Eye (tissue), 1 donor: ENCODE data around the gene SEC23A.
"Not testable (repeated sequence)": the region's sequence is repeated elsewhere in the genome, so short reads cannot be mapped to it uniquely, and the experiment has no call there.

Source experiments
- DNase-seq: peaks from one replicate; pipeline ENCODE4 v3.0.0-alpha.2; 2015

The SEC23A gene

DNA sequence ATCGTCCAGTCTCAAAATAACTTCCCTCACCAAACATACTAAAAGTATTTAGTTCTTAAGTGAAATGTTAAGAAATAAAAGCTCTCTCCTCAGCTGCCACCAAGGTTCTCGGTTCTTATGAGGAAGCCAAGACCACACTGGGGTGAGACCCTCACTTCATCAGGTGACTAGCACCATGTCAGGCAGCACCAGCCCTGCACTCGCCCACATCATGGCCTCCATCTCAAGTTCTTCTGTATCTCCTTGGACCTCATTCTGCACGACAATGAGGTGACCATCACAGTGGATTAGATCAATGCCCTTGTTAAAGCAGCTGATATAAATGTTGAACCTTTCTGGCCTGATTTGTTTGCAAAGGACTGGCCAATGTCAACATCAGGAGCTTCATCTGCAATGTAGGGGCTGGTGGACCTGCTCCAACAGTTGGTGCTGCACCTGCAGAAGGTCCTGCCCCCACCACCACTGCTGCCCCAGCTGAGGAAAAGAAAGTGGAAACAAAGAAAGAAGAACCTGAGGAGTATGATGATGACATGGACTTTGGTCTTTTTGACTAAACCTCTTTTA, 12.4 kb downstream of the SEC23A start:
- DNase-seq, result no peak

DNA sequence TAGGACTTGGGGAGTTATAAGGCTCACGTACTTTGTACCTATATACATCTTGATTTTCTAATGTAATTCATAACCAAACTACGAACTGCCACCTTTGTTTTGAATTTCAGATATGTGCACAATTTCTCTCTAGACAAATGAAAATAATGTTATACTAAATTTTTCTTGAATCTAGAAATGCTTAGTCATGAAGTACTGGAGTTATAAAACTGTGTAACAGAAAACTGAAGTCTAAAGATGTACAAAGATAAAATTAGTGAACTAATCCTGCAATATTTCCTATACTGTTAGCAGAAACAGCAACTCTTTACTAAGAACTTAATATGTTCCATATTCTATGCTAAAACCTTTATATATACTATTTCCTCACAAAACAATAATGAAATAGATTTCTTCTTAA, 15.5 kb downstream of the SEC23A start:
- no peak for DNase-seq

DNA sequence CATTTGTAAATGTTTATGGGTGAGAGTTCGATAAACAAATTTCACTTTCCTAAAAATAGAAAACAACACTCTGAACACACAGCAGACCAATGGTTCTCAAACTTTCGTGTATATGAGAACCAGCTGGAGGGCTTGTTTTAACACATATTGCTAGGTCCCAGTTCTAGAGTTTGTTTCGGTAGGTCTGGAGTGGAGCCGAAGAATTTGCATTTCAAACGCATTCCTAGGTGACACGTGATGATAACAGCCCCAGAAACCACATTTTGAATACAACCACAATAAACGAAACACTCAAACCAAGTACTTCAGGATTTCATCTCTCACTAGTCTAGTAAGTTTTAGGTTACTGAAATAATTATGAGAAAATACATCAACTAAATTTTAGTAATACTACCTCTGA, 17.1 kb downstream of the SEC23A start:
- no peak for DNase-seq

DNA sequence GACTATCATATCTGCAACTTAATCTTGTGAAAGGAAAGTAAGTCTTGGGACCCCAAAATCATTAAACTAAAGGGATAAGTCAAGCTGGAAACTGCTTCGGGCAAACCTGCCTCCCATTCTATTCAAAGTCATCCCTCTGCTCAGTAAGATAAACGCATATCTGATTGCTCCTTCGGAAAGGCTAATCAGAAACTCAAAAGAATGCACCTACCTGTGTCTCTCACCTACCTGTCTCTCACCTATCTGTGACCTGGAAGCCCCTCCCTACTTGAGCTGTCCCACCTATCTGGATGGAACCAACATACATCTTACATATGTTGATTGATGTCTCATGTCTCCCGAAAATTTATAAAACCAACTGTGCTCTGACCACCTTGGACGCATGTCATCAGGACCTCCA, 19.9 kb downstream of the SEC23A start:
- DNase-seq, result no peak

DNA sequence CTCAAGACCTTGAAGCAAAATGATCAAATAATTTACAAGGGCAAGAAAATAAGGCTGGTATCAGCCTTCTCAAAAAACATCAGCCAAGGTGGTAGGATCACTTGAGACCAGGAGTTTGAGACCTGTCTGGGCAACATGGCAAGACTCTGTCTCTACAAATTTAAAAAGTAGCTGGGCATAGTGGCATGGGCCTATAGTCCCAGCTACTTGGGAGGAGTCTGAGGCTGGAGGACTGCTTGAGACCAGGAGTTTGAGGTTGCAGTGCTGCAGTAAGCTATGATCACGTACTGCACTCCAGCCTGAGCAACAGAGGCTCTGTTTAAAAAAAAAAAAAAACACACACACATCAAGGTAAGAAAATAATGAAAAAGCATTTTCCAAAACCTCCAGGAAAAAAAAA, 22.1 kb downstream of the SEC23A start:
- DNase-seq, result no peak

DNA sequence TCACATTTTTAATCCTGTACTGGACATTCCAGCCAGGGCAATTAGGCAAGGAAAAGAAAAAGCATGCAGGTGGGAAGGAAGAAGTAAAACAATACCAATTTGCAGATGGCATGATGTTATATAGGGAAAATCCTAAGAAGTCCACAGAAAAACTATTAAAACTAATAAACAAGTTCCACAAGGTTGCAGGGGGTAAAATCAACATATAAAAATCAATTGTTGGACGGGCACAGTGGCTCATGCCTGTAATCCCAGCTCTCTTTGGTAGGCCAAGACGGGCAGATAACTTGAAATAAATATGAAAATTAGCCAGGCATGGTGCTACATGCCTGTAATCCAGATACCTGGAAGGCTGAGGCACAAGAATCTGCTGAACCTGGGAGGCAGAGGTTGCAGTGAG, 31.9 kb downstream of the SEC23A start:
- no peak for DNase-seq

DNA sequence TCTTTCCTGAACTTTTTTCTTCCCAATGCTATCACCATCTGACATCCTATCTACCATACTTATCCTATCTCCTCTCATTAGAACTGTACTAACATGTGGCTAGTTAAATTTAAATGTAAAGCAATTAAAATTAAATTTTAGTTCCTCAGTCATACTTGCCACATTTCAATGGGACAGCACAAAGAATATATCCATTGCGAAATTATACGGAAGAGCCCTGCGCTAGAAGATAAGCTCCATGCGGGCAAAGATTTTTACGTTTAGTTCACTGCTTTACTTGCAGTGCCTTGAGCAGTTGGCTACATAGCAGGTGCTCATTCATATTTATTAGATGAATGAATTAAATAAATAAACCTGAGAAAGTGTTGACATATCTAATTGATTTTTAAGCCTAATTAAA, 33.1 kb downstream of the SEC23A start:
- no peak for DNase-seq

DNA sequence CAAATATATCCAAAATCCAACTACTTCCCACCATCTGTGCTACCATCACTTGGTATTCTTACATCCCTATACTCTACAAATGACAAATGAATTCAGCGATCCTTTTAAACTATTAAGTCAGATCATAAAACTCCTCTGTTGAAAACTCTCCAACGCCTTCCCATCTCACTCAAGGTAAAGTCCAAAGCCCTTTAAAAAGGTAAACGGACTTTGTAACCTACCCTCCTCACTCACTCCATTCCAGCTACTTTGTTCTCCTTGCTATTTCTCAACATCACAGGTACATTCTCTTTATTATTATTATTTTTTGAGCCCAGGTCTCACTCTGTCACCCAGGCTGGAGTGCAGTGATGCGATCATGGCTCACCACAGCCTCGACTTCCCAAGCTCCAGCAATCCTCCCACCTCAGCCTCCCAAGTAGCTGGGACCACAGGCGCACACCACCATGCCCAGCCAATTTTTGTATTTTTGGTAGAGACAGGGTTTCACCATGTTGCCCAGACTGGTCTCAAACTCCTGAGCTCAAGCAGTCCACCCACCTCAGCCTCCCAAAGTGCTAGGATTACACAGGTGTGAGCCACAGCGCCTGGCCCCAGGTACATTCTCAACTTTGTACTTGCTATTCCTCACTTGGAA, 33.7 kb downstream of the SEC23A start:
- DNase-seq, result not testable (repeated sequence)

DNA sequence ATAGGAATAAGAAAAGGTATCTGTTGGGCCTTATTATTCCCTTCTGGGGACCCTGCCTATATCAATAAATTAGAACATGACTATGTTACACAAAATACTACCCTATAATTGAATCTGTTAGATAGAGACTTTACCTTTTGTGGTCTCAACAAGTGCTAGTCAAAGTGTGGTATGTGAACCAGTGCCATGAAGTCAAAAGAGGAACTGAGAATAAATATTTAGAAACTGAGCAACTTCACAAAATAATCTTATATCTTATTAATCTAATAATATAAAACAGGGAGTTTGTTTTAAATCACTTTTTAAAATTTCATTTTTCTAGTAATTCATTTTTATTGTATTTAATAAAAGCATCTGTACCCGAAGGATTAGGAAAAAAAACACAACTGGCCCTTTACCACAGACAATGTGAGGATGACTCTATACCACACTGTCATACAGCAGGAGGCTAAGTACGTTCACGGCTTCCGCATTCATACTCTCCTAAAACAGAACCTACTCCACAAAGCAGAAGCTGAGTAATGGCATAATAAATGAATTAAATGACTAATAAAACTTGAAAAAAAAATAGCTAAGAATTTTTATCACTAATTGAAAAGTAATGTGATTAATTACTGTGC, 42.1 kb downstream of the SEC23A start:
- DNase-seq, result no peak

DNA sequence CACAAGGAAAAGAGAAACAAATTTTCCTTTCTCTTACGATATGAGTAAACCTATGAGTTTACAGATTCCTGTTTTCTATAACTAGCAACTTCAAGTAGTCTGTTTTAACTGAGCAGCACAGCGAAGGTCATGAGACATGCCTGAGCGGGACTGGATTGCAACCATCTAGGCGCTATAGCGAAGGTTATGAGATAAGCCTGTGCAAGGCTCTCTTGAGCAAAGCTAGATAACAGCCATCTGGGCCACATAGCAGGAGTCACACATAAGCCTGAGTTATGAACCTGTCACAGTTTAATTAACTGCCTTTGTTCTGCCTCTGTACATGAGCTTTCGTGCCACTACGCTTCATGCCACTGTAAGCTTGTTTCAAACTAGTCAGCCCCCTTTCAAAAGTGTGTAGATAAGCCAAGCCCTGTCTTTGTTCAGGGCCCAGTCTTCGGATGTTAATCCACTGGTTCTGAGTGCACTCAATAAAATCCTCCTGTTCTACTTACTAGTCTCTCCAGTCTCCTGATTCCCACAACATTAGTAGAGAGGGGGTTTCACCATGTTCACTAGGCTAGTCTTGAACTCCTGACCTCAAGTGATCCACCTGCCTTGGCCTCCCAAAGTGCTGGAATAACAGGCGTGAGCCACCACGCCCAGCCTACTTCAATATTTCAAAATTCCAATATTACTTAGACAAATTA, 47.1 kb downstream of the SEC23A start:
- DNase-seq, result peak; percentile 16

DNA sequence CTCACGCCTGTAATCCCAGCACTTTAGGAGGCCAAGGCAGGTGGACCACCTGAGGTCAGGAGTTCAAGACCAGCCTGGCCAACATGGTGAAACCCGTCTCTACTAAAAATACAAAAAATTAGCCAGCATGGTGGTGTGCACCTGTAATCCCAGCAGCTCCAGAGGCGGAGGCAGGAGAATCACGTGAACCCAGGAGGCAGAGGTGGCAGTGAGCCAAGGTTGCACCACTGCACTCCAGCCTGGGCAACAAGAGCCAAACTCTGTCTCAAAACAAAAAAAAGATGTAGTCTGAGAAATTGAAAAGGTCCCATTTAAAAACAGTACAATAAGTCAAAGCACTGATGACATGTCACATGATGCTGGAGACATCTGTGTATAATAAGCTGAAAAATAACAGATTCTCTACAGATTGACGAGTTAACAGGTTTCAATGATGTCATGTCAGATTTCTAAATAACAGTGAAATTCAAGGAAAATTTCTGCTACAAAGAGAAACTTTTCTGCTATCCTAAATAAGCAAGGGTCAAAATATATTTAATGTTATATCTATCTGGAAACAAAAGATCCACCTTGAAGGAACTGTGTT, 50.1 kb downstream of the SEC23A start:
- DNase-seq, result not testable (repeated sequence)

DNA sequence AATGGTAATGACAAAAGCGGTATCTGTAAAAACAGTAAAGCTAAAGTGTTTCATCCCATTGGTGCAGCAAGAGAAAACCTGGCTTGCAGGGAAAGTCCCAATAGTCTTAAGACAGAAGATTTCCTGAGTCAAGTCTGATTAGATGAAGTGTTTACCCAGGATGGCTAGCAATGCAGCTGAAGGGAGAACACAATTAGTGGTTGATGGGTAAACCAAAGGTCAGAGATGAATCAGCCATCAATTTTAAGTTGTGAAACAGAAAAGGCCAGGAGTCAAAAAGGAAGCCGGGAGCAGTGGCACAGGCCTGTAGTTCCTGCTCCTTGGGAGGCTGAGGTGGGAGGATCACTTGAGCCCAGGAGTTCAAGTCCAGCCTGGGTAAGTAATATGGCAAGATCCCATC, 52.6 kb downstream of the SEC23A start:
- no peak for DNase-seq

DNA sequence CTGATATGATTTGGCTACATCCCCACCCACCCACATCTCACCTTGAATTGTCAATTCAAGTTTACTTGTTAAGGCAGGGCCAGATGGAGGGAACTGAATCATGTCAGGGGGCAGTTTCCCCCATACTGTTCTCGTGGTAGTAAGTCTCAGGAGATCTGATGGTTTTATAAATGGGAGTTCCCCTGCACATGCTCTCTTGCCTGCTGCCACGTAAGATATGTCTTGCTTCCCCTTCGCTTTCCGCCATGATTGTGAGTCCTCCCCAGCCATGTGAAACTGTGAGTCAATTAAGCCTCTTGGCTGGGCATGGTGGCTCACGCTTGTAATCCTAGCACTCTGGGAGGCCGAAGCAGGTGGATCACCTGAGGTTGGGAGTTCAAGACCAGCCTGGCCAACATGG, 57.1 kb downstream of the SEC23A start:
- DNase-seq, result not testable (repeated sequence)

DNA sequence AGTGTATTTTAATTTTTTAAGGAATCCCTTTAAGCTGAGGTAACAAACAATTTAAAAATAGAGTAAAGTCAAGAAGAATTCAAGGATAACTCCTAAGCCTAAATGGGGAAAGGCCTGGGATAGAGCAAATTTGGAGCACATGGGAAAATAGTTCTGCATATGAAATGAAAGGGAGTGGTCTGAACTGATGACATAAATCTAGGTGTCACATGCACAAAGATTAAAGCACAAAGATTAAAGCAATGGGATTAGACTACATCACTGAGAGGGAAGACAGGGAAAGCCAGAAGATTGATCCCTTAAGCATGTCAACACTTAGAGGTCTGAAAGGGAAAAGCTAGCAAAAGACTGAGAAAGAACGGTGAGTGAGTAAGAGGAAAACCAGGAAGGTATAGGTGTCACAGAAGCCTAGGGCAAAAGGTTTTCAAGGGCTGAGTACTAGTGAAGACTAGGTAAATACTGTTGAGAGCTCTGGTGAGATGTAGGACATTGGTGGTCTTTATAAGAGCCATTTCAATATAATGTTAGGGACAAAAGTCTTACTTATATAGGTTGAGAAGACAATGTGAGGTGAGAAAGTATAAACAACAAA, 59.6 kb downstream of the SEC23A start:
- DNase-seq, result no peak

DNA sequence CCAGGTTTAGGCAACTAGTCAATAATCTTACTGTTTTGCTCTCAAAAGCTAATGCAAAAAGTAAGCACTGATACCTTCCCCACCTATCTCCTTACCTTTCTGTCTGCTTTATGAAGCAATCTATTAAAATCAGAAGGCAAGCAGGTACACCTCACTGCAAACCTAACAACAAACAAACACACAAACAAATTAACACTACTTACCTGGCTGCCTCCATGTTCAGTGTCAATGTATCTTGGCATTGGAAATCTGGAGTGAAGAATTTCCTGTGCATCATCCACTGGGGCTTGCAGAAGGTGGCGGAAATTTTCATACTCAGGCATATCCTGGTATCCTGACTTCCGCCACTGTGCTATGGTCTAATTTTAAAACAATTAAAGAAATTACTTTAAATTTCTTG, 62.5 kb downstream of the SEC23A start:
- DNase-seq, result no peak

DNA sequence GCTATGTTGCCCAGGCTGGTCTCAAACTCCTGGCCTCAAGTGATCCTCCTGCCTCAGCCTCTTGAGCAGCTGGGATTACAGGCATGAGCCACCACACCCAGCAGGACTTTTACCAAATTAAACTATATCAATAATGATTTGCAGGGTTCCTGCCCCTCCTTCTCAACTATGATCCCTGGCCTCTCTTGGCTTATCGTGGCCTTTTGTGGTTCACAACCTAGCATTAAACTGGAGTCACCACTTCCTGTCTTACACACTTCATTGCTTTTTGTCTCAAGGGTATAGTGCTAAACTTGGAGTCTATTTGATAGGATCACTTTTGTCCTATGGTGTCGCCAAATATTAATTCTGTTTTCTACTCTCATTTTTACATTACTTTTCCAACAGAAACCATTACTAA, 64.5 kb downstream of the SEC23A start:
- DNase-seq, result no peak

DNA sequence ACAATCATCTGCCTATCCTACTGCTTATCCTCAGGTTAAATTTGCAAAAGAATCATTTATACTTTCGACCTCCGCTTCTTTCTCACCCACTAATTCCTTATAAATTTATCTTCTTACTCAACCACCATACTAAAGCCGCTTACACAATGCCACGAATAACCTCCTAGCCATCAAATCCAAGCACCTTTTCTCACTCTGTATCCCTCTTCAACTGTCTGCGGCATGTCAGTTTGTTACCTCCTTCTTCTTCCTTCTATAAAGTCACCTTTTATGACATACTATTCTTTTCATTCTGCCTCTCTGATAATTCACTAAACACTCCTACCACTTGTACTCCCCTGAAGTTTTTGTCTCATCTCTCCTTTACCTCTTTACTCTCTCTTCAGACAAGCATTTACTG, 66.3 kb downstream of the SEC23A start:
- DNase-seq, result no peak

DNA sequence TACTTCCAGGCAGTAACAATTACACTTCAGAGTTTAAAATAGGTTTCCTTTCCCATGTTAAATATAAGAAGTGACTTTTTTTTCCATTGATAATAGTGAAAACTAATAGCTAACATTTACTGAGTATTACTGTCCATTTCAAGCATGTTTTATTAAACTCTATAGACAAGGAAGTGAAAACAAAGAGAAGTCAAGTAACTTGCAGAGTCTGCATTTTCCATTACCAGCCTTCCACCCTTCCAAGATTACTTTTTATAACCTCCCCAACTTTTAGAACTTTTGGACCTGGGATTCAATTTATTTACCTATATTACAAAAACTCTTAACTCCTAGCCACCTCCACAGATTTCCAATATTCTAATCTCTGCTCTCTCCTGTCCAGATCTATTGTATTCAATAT, 67.7 kb downstream of the SEC23A start:
- no peak for DNase-seq

DNA sequence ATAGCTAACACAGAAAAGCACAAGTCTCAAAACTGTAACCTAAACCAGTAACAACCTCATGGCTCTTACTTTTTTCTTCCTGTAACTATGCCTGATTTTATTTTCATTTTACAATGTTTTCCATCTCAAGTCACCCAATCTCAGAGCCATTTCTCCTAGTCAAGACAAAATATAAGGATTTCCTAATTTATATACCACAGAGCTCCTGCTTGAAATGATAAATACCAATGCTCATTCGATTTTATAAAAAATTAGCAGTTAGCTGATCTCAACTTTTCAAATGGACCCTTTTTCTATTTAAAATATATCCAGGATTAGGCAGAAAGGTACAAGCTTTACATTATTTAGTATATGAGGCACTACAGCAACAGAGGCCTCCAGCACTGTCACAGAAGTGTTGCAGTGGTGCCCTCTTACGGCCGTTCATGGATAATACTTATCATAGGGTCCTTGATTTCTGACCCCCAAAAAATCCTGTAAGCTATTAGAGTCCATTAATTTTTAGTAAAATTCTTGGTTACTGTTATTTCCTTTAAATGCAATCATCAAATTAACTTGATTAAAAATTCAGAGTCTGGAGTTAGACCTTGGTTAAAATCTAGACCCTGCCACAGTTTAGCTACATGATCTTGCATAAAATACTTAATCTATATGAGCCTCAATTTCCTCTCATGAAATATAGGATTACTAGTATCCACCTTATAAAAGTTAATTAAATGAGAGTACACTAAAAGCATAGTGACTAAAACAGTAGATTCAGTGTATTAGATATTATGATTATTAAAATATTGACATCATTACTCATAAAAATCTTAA, 68.3 kb downstream of the SEC23A start:
- DNase-seq, result peak; percentile 48

DNA sequence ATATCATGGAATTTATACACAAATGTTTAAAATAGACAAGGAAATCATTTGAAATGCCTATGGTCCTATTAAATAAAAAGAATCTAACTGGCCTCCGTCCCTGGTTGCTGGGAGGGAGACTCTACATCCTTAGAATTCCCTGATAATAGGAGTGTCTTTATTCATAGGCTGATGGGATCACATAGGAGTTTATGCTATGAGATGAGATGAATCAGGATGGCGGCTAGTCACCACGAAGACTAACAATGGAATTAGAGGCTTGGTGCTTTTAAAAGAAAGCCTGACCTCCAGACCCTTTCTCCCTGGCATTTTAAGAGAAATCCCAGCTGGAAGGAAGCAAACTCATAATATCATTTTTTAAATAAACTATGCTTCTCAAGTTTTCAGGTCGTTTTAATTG, 69.7 kb downstream of the SEC23A start:
- no peak for DNase-seq

DNA sequence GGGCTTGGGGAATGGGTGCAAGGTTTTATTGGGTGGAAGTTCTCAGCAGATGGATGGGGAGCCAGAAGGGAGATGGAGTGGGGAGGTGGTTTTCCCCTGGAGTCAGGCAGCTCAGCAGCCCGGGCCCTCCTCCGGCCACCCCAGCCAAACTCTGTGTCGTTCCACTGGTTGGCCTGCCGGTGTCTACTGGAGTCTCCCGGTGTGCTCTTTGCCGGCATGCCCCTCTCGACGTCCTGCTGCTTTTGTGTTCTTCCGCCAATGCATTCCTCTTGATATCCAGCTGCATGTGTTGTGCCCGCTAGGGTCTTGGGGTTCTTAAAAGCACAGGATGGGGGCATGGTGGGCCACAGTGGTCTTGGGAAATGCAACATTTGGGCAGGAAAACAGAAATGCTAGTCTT, 72.8 kb downstream of the SEC23A start:
- DNase-seq, result no peak

DNA sequence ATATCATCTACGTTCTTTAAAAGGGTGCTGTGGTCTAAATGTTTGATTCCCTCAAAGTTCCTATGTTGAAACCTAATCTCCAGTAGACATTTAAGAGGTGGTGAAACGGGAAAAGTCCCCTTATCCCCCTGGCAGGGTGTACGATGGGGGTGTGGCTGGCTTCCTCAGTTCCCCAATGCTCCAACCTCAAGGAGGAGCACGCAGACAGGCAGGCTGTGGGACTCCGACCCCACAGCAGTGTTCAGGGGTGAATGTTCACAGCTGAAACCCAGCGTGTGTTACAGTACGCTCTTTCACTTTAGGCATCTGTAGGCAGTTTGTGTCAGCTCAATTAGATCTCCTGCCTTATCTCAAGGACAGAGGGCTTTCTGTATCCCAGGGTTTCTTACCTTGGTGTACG, 73.2 kb downstream of the SEC23A start:
- DNase-seq, result no peak

DNA sequence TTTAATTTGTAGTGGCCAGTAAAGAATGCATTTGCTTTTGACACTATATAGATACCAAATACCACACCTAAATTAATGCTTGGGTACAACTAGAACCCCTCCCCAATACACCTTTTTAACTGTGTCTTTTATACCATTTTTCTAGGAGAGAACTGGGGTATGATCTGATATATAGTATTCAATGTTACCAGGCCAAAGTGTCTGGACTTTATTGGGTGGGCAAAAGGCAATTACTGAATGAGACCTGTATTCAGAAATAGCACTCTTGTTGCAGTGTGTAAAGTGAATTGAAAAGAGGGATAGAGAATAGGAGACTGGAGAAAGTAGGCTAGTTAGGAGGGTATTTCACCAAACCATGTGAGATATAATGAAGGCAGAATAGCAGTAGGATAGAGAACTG, 74.4 kb downstream of the SEC23A start:
- no peak for DNase-seq
